ENCODE measurements around the gene CORIN. TPM values are rescaled to one million over a fixed set of nuclear protein-coding genes. Genes with fewer than 3 reads are reported as not detected.
A peak's percentile ranks its signal among the peaks of the same experiment; 100 is the strongest.

The CORIN gene
- total RNA-seq, 3 donors from 2014 or later, result 1.6 to 6.4 (median 1.6) TPM

DNA sequence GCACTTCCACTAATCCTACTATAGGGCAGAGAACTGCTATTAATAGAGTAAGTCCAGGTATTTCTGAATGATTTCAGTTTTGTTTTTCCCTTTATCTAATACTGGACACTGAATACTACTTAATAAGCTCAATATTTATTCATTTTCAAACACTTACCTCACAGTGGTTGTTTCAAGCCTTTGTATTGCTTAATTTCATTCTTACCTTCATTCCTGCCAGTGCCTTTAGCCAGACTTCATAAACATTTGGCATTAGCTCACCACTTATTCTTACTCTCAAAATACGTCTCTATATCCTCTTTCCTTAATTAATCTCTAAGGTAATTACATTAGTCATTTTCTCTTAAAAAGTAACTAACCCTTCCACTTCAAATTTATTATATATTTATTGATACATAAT, 18.8 kb upstream of the CORIN start:
- intact Hi-C loops (cut with DNase I; ENCODE audit: low total_unique reads), result no loop called here

GRCh38 chr4:47855350-47855749, 17.5 kb upstream of the CORIN start:
- H3K27me3 ChIP-seq, result no peaks in the 10 kb centered on the region
- DNase-seq (ENCODE audit: low spot score in 2 of 2), result no peak
- intact Hi-C loops (cut with DNase I; ENCODE audit: low total_unique reads), result no loop called here
- no peaks in the 10 kb centered on the region for H3K9me3 ChIP-seq
- H3K36me3 ChIP-seq, result no peaks in the 10 kb centered on the region
- no peaks in the 10 kb centered on the region for H3K4me1 ChIP-seq
- TF ChIP-seq POLR2A (IDR thresholded peaks at IDR 0.05), result no peak
- no peak overlapping the region for H3K4me3 ChIP-seq
- no peak overlapping the region for H3K27ac ChIP-seq

More for the DNA sequence above, 18.8 kb upstream of the CORIN start:
- Histone ChIP-seq H3K4me3 (no peak overlapping the region), H3K9me3 (no peaks in the 10 kb centered on the region), H3K4me1 (no peaks in the 10 kb centered on the region), H3K36me3 (no peaks in the 10 kb centered on the region), H3K27me3 (no peaks in the 10 kb centered on the region), H3K27ac (no peak overlapping the region)
- DNase-seq (ENCODE audit: low spot score in 2 of 2), result no peak
- no peak for TF ChIP-seq POLR2AphosphoS5 (IDR thresholded peaks at IDR 0.05)
- TF ChIP-seq POLR2A (IDR thresholded peaks at IDR 0.05), result no peak
- TF ChIP-seq, protein P1, sequence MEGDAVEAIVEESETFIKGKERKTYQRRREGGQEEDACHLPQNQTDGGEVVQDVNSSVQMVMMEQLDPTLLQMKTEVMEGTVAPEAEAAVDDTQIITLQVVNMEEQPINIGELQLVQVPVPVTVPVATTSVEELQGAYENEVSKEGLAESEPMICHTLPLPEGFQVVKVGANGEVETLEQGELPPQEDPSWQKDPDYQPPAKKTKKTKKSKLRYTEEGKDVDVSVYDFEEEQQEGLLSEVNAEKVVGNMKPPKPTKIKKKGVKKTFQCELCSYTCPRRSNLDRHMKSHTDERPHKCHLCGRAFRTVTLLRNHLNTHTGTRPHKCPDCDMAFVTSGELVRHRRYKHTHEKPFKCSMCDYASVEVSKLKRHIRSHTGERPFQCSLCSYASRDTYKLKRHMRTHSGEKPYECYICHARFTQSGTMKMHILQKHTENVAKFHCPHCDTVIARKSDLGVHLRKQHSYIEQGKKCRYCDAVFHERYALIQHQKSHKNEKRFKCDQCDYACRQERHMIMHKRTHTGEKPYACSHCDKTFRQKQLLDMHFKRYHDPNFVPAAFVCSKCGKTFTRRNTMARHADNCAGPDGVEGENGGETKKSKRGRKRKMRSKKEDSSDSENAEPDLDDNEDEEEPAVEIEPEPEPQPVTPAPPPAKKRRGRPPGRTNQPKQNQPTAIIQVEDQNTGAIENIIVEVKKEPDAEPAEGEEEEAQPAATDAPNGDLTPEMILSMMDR (IDR thresholded peaks at IDR 0.05), result no peak

DNA sequence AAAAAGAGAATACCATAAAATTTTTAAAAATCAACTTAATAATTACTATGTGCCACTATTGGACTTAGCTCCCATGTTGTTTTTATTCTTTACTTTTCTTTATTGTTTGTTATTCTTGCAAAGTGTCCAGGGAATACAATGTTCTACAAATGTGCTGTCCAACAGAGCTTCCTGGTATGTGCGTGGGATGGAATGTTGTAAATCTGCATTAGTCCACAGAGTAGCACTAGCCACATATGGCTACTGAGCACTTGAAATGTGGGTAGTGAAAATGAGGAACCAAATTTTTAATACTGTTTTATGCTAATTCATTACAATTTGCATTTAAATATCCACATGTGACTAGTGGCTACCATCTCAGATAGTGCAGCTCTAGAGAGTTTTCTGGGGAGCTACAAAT, 14.3 kb upstream of the CORIN start:
- H3K27me3 ChIP-seq, result no peaks in the 10 kb centered on the region
- no peaks in the 10 kb centered on the region for H3K36me3 ChIP-seq
- no peaks in the 10 kb centered on the region for H3K9me3 ChIP-seq
- H3K27ac ChIP-seq, result no peak overlapping the region
- no peaks in the 10 kb centered on the region for H3K4me1 ChIP-seq
- no peak for TF ChIP-seq POLR2A (IDR thresholded peaks at IDR 0.05)
- TF ChIP-seq, protein P1 (IDR thresholded peaks at IDR 0.05), result no peak
- TF ChIP-seq POLR2AphosphoS5 (IDR thresholded peaks at IDR 0.05), result no peak
- intact Hi-C loops (cut with DNase I; ENCODE audit: low total_unique reads), result no loop called here
- no peak overlapping the region for H3K4me3 ChIP-seq
- DNase-seq (ENCODE audit: low spot score in 2 of 2), result peak in 1 of 2 donors; percentile 30

- no peak overlapping the region for H3K27ac ChIP-seq
- TF ChIP-seq, protein P1 (IDR thresholded peaks at IDR 0.05), result no peak
- no peak for TF ChIP-seq POLR2AphosphoS5 (IDR thresholded peaks at IDR 0.05)
- no peak for TF ChIP-seq POLR2A (IDR thresholded peaks at IDR 0.05)
- H3K9me3 ChIP-seq, result no peaks in the 10 kb centered on the region
- H3K4me3 ChIP-seq, result no peak overlapping the region
- intact Hi-C loops (cut with DNase I; ENCODE audit: low total_unique reads), result no loop called here
- no peaks in the 10 kb centered on the region for H3K27me3 ChIP-seq
- DNase-seq (ENCODE audit: low spot score in 2 of 2), result no peak
- no peaks in the 10 kb centered on the region for H3K4me1 ChIP-seq
- H3K36me3 ChIP-seq, result no peaks in the 10 kb centered on the region
Observed at GRCh38 chr4:47849466-47849865, 11.6 kb upstream of the CORIN start.

- H3K27me3 ChIP-seq, result no peaks in the 10 kb centered on the region
- H3K4me3 ChIP-seq, result no peak overlapping the region
- H3K27ac ChIP-seq, result no peak overlapping the region
- intact Hi-C loops (cut with DNase I; ENCODE audit: low total_unique reads), result no loop called here
- H3K36me3 ChIP-seq, result no peaks in the 10 kb centered on the region
- TF ChIP-seq POLR2AphosphoS5 (IDR thresholded peaks at IDR 0.05) (no peak), POLR2A (IDR thresholded peaks at IDR 0.05) (no peak)
- TF ChIP-seq, protein P1 (IDR thresholded peaks at IDR 0.05), result no peak
- H3K9me3 ChIP-seq, result no peaks in the 10 kb centered on the region
- no peak for DNase-seq (ENCODE audit: low spot score in 2 of 2)
- H3K4me1 ChIP-seq, result no peaks in the 10 kb centered on the region
Observed at GRCh38 chr4:47848041-47848440, 10.2 kb upstream of the CORIN start.

DNA sequence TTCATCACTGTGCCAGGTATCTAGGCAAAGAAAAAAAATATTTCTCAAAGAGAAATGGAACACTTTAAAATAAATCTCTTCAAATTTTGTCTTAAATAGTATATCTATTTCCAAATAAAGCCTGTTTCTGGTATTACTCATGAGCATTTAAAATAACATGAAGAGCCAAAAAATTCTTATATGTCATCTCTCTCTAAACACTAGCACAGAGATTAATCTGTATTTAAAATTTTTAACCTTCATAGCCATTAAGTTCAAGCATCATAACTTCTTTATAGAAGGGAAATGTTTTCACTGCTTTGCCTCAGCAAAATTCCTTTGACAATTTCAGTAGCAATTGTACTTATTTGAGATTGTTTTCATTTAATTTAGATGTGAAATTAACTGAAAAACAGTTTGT, 5.1 kb upstream of the CORIN start:
- TF ChIP-seq POLR2AphosphoS5 (IDR thresholded peaks at IDR 0.05) (no peak), POLR2A (IDR thresholded peaks at IDR 0.05) (no peak)
- TF ChIP-seq, protein P1 (IDR thresholded peaks at IDR 0.05), result no peak
- H3K9me3 ChIP-seq, result no peaks in the 10 kb centered on the region
- H3K4me3 ChIP-seq, result no peak overlapping the region
- no peaks in the 10 kb centered on the region for H3K4me1 ChIP-seq
- intact Hi-C loops (cut with DNase I; ENCODE audit: low total_unique reads), result no loop called here
- no peak overlapping the region for H3K27ac ChIP-seq
- no peaks in the 10 kb centered on the region for H3K27me3 ChIP-seq
- DNase-seq (ENCODE audit: low spot score in 2 of 2), result no peak
- H3K36me3 ChIP-seq, result no peaks in the 10 kb centered on the region

Measured in breast epithelium (tissue), 4 donors.